ENCODE data around the gene SYT11.

Gene SYT11

DNA sequence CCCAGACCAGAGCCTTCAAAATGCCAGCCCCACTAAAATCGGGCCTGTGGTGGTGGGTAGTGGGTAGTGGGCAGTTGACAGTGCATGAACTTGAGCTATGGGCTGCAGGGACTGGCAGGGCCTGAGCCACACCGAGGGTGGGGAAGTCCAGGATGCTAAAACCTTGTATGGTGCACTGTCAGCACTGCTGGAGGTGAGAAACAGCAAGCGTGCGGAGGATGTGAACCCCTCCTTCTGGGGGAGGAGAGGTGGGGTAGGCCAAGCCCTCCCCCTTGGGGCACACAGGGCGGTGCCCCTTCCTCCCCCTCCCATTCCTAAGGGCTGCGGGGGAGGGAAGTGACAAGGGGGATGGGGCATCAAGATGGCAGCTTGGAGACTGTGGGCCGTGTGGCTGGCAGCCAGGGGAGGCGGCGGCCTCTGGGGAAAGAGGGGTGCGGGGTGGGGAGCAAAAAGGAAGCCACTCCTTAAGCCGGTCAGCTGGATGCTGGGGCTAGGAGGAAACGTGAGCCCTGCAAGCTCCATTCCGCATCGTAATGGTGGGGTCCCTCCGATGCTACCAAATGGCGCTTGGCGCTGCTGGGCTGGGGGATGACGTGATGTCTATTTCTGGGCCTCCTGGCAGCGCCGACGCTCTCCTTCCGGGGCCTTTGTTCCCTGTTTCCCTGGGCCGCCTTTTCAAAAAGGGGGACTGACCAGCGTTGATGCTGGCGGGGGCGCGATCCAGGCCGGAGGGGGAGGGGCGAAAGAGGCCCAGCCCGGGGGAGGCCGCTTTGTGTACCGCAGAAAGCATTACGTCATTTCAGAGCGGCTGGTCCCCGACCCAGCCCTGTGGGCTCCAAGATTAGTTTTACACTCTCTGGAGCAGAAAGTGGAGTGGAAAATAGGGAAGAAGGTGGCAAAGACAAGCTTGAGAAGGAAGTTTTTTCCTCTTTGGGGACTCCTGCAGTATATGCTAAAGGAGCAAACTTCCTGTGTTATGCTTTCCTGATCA, 809 bp downstream of the SYT11 start:
- peaks cover 4% of the 10 kb centered on the region; the same call in 1 of the 2 replicates for H3K36me3 ChIP-seq (ENCODE audit: low read depth)
- peaks cover 2% of the 10 kb centered on the region for H3K4me1 ChIP-seq (ENCODE audit: insufficient read depth, poor library complexity, severe bottlenecking)
- ATAC-seq (ENCODE audit: low read depth) (no peak), DNase-seq (ENCODE audit: low spot score) (no peak)
- no peak overlapping the region for H3K4me3 ChIP-seq (ENCODE audit: severe bottlenecking)
- no peaks in the 10 kb centered on the region for H3K9me3 ChIP-seq (ENCODE audit: severe bottlenecking)
- TF ChIP-seq, protein P1, sequence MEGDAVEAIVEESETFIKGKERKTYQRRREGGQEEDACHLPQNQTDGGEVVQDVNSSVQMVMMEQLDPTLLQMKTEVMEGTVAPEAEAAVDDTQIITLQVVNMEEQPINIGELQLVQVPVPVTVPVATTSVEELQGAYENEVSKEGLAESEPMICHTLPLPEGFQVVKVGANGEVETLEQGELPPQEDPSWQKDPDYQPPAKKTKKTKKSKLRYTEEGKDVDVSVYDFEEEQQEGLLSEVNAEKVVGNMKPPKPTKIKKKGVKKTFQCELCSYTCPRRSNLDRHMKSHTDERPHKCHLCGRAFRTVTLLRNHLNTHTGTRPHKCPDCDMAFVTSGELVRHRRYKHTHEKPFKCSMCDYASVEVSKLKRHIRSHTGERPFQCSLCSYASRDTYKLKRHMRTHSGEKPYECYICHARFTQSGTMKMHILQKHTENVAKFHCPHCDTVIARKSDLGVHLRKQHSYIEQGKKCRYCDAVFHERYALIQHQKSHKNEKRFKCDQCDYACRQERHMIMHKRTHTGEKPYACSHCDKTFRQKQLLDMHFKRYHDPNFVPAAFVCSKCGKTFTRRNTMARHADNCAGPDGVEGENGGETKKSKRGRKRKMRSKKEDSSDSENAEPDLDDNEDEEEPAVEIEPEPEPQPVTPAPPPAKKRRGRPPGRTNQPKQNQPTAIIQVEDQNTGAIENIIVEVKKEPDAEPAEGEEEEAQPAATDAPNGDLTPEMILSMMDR (IDR thresholded peaks at IDR 0.05; ENCODE audit: poor library complexity, severe bottlenecking), result no peak
- H3K27me3 ChIP-seq (ENCODE audit: insufficient read depth, poor library complexity, severe bottlenecking), result no peaks in the 10 kb centered on the region
- no peak overlapping the region for H3K27ac ChIP-seq (ENCODE audit: poor library complexity, severe bottlenecking)

DNA sequence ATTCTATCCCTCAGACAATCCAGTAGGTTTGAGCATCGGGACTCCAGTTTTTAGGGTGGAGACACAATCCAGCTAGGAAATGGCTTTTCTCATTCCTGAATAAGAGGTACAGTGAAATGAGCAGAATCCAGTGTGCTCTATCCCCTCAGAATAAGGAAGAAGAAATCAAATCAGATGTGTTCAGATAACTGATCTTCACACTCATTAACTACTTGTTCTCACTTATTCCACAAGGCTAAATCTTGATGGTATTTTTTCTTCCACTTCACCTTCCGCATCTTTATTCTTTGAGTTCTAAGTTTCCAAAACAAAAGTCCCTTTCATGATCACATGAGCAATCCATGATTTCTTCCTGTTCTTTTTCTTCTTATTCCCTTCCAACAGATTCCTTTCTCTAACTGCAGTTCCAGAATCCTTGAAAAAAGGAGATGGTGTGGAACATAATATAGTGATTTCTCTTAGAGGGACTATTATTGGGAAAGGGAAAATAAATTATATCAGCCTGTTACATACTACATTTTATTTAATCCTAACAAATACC, 1.7 kb downstream of the SYT11 start:
- TF ChIP-seq, protein P1 (IDR thresholded peaks at IDR 0.05; ENCODE audit: poor library complexity, severe bottlenecking), result no peak
- no peak overlapping the region for H3K27ac ChIP-seq (ENCODE audit: poor library complexity, severe bottlenecking)
- peaks cover 2% of the 10 kb centered on the region for H3K4me1 ChIP-seq (ENCODE audit: insufficient read depth, poor library complexity, severe bottlenecking)
- no peaks in the 10 kb centered on the region for H3K9me3 ChIP-seq (ENCODE audit: severe bottlenecking)
- no peaks in the 10 kb centered on the region for H3K27me3 ChIP-seq (ENCODE audit: insufficient read depth, poor library complexity, severe bottlenecking)
- DNase-seq (ENCODE audit: low spot score), result no peak
- no peak overlapping the region for H3K4me3 ChIP-seq (ENCODE audit: severe bottlenecking)
- H3K36me3 ChIP-seq (ENCODE audit: low read depth), result no peaks in the 10 kb centered on the region
- no peak for ATAC-seq (ENCODE audit: low read depth)

DNA sequence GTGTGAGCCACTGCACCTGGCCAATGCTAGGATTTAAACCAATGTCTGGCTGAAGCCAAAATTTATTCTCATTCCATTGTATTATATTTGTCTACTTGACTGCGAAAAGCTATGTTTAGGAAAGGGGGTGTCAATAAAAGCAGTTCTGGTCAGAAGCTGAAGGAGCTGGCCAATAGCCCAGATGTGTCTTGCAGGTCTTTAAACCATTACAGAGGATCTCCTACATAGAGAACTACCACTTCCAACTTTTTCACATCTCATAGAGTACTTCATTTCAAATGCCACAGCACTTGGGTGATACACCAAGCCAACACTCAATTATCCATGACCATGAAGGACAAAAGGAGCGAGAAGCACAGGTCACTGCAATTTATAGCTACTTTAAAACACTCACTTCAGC, 2.5 kb downstream of the SYT11 start:
- no peaks in the 10 kb centered on the region for H3K36me3 ChIP-seq (ENCODE audit: low read depth)
- ATAC-seq (ENCODE audit: low read depth) (no peak), DNase-seq (ENCODE audit: low spot score) (no peak)
- TF ChIP-seq, protein P1 (IDR thresholded peaks at IDR 0.05; ENCODE audit: poor library complexity, severe bottlenecking), result no peak
- no peaks in the 10 kb centered on the region for H3K27me3 ChIP-seq (ENCODE audit: insufficient read depth, poor library complexity, severe bottlenecking)
- H3K4me1 ChIP-seq (ENCODE audit: insufficient read depth, poor library complexity, severe bottlenecking), result no peaks in the 10 kb centered on the region
- no peak overlapping the region for H3K27ac ChIP-seq (ENCODE audit: poor library complexity, severe bottlenecking)
- H3K9me3 ChIP-seq (ENCODE audit: severe bottlenecking), result no peaks in the 10 kb centered on the region
- no peak overlapping the region for H3K4me3 ChIP-seq (ENCODE audit: severe bottlenecking)

DNA sequence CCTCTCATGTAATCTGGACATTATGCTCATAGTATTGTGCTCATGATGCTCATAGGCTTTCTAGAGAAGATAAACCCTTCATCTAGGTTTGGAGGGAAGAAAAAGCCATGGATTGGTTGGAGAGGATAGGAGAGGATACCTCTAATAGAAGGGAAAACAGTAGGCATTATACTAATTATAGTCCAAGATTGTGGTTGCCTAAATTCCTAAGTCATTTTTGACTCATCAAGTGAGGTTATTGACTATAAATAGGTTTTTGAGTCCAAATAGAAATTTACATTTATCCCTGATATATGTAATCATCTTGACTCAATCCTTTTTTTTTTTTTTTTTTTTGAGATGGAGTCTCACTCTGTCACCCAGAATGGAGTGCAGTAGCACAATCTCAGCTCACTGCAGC, 5.0 kb downstream of the SYT11 start:
- DNase-seq (ENCODE audit: low spot score) (no peak), ATAC-seq (ENCODE audit: low read depth) (no peak)
- H3K36me3 ChIP-seq (ENCODE audit: low read depth), result no peaks in the 10 kb centered on the region
- no peak overlapping the region for H3K4me3 ChIP-seq (ENCODE audit: severe bottlenecking)
- no peak overlapping the region for H3K27ac ChIP-seq (ENCODE audit: poor library complexity, severe bottlenecking)
- no peaks in the 10 kb centered on the region for H3K27me3 ChIP-seq (ENCODE audit: insufficient read depth, poor library complexity, severe bottlenecking)
- no peaks in the 10 kb centered on the region for H3K4me1 ChIP-seq (ENCODE audit: insufficient read depth, poor library complexity, severe bottlenecking)
- no peaks in the 10 kb centered on the region for H3K9me3 ChIP-seq (ENCODE audit: severe bottlenecking)
- TF ChIP-seq, protein P1 (IDR thresholded peaks at IDR 0.05; ENCODE audit: poor library complexity, severe bottlenecking), result no peak
